ENCODE measurements around the gene GORASP1. TPM values are rescaled to one million over a fixed set of nuclear protein-coding genes. Genes with fewer than 3 reads are reported as not detected.

The GORASP1 gene
- total RNA-seq, 1 experiment from 2014 or later = 42.5 TPM

DNA sequence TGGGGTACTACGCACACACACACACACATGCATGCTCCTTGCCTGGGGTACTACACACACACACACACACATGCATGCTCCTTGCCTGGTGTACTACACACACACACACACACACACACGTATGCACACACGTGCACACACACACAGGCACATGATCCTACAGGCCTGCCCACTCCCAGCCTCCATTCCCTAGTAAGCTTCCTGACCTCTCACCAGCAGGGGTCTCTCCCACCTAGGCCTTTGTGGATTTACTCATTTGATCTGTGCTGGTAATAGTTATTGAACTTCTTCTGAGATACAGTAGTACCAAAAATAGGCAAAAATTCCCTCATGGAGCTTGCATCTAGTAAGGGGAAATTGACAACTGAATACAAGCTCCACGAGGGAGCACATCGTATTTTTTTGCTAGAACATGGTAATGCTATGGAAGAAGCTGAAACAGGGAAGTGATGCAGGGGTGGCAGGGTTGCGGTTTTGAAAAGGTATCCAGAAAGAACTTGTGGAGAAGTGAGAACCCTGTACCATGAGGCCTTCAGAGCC lies 19.2 kb upstream of the GORASP1 start:
- peak; percentile 64 for DNase-seq (ENCODE audit: low read depth)

- peak; percentile 51 for DNase-seq (ENCODE audit: low read depth)
Observed at GRCh38 chr3:39125841-39126500, 18.5 kb upstream of the GORASP1 start.

- peak; percentile 50 for DNase-seq (ENCODE audit: low read depth)
Observed at GRCh38 chr3:39124876-39125840, 17.7 kb upstream of the GORASP1 start.

- DNase-seq (ENCODE audit: low read depth) = no peak
Observed at GRCh38 chr3:39122813-39123212, 15.4 kb upstream of the GORASP1 start.

DNA sequence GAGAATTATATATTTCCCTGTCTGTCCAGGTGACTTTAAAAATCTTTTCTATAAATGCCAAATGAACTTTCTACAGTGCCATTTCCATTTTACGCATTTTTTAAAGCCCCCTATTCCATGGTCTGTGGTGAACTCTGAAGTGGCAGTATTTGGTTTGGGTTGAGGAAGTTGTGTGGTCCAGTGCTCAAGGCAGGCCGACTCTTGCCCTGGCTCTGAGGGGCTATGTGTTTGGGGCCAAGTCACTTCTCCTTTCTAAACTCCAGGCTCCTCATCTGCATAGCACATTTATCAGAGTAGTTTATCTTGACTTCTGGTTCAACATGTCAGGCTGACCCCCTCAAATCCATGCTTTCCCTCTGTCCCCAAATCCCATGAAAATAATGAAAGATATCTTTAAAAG lies 14.2 kb upstream of the GORASP1 start:
- DNase-seq (ENCODE audit: low read depth) = no peak

- no peak for DNase-seq (ENCODE audit: low read depth)
Observed at GRCh38 chr3:39118931-39119660, 11.7 kb upstream of the GORASP1 start.

DNA sequence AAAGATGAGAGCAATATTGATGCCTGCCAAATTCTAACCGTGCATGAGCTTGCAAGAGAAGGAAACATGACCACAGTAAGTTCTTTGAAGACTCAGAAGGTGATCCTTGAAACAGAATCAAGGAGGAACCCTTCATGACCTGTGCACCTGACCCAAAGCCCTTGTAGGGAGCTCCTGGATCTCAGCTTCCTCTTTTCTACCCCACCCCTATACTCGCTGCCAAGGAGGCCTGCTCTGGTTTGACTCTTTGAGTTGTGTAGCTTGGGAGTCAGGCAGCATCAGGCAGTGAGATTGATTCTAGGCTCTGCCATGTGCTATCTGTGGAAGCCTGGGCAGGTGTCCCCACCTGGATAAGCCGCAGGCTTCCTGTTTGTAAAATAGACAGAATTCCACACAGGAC lies 10.7 kb upstream of the GORASP1 start:
- DNase-seq (ENCODE audit: low read depth) = no peak

DNA sequence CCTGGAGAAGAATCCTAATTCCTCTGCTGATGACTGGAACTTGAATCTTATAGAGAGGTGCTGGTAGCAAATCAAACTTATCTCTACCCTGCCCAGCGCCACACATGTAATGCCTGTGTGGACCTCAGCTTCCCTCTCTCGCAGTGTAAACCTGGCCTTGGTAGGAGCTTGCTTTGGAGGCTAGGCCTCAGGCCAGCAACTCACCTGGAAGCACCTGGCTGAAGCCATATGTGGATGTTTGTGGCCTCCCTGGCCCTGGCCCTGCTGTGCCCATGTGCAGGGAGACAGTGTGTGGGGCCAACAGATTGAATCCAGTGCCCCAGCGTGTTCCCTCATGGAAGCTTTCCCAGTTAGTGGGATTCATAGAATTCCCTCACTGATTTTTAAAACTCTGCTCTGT lies 8.4 kb upstream of the GORASP1 start:
- DNase-seq (ENCODE audit: low read depth) = no peak

GRCh38 chr3:39114456-39114855 lies 7.0 kb upstream of the GORASP1 start:
- no peak for DNase-seq (ENCODE audit: low read depth)

DNA sequence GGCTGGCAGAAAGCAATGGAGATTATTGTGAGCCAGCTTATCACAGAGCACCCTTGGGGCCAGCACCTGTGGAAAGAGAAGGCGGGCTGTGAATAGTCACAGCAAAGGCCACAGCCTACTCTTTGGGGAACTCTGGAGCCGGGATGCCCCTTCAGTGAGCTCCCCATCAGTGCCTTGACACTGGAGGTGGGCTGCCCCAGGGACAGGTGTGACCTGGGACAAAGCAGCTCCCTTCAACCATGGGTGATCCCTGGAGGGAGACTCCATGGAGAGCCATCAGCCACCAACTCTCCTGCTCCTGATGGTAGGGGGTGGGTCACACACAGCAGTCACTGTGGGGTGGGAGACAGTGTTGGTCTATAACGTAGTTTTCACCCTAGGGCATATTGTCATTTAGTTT lies 5.9 kb upstream of the GORASP1 start:
- no peak for DNase-seq (ENCODE audit: low read depth)

DNA sequence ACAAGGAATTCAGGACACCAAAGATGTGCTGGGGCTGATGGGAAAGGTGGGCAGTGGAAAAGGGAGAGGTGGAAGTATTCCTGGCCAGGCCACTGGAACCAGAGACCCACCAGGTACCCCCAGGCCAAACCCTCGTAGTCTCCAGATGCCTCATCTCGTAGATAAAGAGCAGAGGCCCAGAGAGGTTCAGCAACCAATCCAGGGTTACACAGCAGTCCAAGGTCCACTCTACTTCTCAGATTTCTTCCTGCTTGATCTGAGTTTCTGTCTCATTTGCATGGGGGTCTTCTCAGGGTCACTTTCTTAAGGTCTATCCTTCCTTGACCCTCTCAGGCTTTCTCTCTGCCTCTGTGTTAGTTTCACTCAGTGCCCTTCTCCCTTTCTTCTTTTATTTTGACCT lies 5.1 kb upstream of the GORASP1 start:
- no peak for DNase-seq (ENCODE audit: low read depth)

- no peak for DNase-seq (ENCODE audit: low read depth)
Observed at GRCh38 chr3:39112113-39112512, 4.7 kb upstream of the GORASP1 start.

GRCh38 chr3:39110041-39110639 lies 2.7 kb upstream of the GORASP1 start:
- DNase-seq (ENCODE audit: low read depth) = no peak

GRCh38 chr3:39109086-39109485 lies 1.7 kb upstream of the GORASP1 start:
- no peak for DNase-seq (ENCODE audit: low read depth)

DNA sequence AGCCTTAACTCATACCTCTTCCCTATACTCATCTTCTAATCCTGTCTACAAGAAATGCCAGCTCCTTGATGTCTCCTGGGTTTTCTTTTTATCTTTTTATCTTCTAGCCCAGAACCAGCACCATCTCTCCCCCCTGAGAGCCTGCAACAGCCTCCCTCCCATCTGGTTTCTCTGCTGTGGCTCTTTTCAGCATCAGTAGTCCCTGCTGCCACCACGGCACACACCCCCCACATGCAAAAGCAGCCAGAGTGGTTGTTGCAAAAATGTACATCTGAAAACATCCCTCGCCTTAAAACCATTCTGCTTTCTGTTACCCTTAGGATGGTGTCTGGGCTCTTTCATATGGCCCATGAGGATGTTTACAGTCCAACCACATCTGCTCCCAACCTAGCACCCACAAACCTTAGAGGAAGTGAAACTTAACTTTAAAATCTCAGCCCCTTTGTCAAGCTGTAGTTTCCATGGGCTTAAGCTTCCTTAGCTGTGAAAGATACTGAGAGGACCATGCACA lies 828 bp upstream of the GORASP1 start:
- DNase-seq (ENCODE audit: low read depth) = no peak

- no peak for DNase-seq (ENCODE audit: low read depth)
Observed at GRCh38 chr3:39106851-39107387, 508 bp downstream of the GORASP1 start.

DNA sequence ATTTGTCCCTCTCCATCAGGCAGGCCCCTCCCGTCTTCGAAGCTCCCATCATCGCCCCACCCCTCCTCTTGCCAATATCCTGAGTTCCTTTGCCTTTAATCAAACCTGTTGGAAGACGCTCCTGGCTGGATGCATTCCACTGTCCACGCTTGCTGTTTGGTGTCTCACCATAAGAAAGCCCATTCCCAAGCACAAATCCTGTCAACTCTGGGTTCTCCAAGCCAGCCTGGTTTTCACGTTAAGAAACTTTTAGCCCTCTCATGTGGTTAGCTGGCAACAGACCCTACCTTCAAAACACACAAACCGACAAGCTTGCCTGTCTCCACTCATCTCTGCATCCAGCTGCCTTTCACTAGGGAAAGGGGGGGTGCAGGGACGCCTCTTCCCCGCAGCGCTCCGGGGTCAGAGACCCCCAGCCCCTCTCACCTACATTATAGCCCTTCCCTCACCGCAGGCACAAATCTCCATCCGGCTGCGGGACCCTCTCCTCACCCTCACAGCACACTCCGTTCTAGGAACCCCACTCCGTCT lies 1.1 kb downstream of the GORASP1 start:
- DNase-seq (ENCODE audit: low read depth) = no peak

GRCh38 chr3:39105687-39106063 lies 1.8 kb downstream of the GORASP1 start:
- DNase-seq (ENCODE audit: low read depth) = no peak

- no peak for DNase-seq (ENCODE audit: low read depth)
Observed at GRCh38 chr3:39104961-39105686, 2.3 kb downstream of the GORASP1 start.

Measured in HT1080 (cell line).